Measurements from ENCODE around the gene SPIB.
A peak's percentile ranks its signal among the peaks of the same experiment; 100 is the strongest.

The SPIB gene

DNA sequence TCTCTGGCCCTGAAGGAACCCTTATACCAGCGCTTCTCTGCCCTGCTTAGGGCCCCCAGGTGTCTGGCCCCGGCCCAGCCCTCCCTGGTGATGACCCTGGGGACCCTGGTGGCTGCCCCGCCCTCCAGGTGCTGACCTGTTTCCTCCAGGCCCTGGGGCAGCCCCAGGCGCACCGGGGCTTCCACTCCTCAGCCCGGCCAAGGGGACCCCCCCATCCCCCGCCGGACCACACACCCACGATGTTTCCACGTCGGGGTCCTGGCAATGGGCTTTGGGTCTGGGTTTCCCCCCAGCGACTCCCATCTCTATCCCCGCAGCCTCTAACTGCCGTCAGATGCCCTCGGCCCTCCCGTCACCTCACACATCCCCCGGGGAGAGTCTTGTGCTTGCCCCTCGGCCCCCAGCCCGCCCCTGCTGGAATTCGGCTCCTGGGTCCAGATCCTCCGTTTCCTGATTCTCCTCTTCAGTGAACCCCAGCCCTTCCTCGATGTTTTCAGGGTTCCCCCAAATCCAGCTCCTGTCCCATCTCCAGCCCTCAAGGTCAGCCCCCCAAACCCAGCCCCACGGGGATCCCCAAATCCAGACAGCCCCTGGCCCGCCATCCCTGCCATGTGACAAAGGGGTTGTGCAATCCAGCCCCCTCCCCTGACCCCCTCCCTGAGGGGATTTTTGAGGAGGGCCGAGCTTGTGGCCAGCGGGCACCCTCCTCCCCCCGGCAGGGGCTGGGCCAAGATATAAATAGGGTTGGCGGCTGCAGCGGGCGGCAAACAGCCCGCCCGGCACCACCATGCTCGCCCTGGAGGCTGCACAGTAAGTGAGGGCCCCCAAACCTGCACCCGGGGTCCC, at the start of gene SPIB:
SPIB (plus strand) TSS at position 763 of the 846 bp plus-strand sequence; CDS start at position 788, 25 bp downstream.
- Mint-ChIP-seq H3K9me3 (no peaks in the 10 kb centered on the region), H3K27me3 (ENCODE audit: low read depth) (peaks cover 38% of the 10 kb centered on the region), H3K4me3 (peak within 1 kb of the TSS; percentile 9 to 28 (median 24)), H3K4me1 (peaks cover 13% of the 10 kb centered on the region), H3K27ac (no peak within 1 kb of the TSS), H3K36me3 (ENCODE audit: low read depth) (peaks cover 5% of the 10 kb centered on the region)
- TF ChIP-seq, protein P1, sequence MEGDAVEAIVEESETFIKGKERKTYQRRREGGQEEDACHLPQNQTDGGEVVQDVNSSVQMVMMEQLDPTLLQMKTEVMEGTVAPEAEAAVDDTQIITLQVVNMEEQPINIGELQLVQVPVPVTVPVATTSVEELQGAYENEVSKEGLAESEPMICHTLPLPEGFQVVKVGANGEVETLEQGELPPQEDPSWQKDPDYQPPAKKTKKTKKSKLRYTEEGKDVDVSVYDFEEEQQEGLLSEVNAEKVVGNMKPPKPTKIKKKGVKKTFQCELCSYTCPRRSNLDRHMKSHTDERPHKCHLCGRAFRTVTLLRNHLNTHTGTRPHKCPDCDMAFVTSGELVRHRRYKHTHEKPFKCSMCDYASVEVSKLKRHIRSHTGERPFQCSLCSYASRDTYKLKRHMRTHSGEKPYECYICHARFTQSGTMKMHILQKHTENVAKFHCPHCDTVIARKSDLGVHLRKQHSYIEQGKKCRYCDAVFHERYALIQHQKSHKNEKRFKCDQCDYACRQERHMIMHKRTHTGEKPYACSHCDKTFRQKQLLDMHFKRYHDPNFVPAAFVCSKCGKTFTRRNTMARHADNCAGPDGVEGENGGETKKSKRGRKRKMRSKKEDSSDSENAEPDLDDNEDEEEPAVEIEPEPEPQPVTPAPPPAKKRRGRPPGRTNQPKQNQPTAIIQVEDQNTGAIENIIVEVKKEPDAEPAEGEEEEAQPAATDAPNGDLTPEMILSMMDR (IDR thresholded peaks at IDR 0.05; ENCODE audit: unreplicated experiment in 3 of 3): no peak

DNA sequence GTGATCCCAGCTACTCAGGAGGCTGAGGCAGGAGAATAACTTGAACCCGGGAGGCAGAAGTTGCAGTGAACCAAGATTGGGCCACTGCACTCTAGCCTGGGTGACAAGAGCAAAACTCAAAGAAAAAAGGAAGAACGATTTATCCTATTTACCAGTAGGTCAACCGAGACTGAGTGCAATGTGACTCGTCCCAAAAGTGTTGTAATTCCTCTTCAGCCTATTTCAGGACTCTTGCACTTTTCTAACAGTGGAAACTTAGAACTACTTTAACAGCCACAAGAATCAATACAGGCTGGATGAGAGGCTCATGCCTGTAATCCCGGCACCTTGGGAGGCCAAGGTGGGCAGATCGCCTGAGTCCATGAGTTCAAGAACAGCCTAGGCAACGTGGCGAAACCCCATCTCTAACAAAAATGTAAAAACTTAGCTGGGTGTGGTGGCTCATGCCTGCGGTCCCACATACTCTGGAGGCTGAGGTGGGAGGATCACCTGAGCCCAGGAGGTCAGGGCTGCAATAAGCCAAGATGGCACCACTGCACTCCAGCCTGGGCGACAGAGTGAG, 46.7 kb upstream of the SPIB start:
- Mint-ChIP-seq H3K36me3 (ENCODE audit: low read depth) (no peaks in the 10 kb centered on the region), H3K27me3 (ENCODE audit: low read depth) (peaks cover 4% of the 10 kb centered on the region), H3K27ac (no peak overlapping the region), H3K9me3 (no peaks in the 10 kb centered on the region), H3K4me1 (peaks cover 11% of the 10 kb centered on the region), H3K4me3 (no peak overlapping the region)
- TF ChIP-seq, protein P1 (IDR thresholded peaks at IDR 0.05; ENCODE audit: unreplicated experiment in 3 of 3): no peak

DNA sequence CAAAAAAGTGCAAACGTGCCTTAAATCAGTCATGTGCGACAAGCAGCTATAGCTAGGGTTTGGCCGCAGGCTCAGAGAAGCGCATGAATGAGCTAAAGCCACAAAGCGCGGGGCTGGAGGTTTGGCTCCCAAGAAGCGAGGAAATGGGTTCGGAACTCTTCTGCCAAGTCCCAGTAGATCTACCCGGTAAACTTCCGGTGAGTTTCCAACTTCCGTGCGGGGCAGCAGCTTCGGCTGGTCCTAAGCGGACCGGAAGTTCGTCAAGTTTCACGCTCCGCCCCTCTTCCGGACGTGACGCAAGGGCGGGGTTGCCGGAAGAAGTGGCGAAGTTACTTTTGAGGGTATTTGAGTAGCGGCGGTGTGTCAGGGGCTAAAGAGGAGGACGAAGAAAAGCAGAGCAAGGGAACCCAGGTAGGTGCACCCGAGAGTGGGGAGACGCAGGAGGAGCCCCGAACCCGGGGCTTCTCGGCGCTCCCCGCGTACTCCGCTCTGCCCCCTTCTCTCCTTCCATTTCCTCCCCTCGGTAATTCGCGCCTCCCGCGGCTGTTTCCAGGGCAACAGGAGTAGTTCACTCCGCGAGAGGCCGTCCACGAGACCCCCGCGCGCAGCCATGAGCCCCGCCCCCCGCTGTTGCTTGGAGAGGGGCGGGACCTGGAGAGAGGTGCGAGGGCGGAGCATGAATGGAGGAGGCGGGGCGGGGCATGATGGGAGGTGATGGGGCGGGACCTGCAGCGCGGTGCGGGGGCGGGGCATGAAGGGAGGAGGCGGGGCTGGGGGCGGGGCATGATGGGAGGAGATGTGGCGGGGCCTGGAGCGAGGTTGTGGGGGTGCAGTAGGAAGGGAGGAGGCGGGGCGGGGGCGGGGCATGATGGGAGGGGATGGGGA, 42.3 kb upstream of the SPIB start, which contains the start of gene NR1H2:
NR1H2 (plus strand) TSS at position 292 of the 885 bp plus-strand sequence. CDS start 1,149 bp downstream, outside the sequence.
- Mint-ChIP-seq H3K4me1 (peaks cover 12% of the 10 kb centered on the region), H3K36me3 (ENCODE audit: low read depth) (peaks cover 25% of the 10 kb centered on the region), H3K27me3 (ENCODE audit: low read depth) (no peaks in the 10 kb centered on the region), H3K4me3 (peak within 1 kb of the TSS; percentile 94 to 95 (median 95)), H3K9me3 (no peaks in the 10 kb centered on the region), H3K27ac (peak within 1 kb of the TSS; percentile 81 to 97 (median 96))
- TF ChIP-seq, protein P1 (IDR thresholded peaks at IDR 0.05; ENCODE audit: unreplicated experiment in 3 of 3): no peak

DNA sequence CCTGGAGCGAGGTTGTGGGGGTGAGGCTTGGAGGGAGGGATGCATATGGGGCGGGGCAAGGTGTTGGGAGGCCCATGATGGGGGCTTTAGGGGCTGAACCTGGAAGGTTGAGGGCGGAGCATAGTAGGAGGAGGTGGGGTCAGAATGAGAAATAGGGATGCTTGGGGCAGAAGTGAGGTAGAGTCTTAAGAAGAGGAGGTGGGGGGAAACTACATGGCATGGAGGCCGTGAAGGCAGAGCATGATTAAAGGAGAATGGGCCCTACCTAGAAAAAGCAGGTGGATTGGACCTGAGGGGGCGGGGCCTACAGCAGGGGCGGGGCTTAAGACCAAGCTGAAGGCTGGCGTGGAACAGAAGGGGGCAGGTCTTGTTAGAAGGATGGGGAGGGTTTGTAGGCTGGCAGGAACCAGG, 41.7 kb upstream of the SPIB start:
- Mint-ChIP-seq H3K27me3 (ENCODE audit: low read depth) (no peaks in the 10 kb centered on the region), H3K4me1 (peaks cover 12% of the 10 kb centered on the region), H3K4me3 (peak overlapping the region; percentile 83 to 95 (median 95)), H3K36me3 (ENCODE audit: low read depth) (peaks cover 26% of the 10 kb centered on the region), H3K27ac (peak overlapping the region in 2 of 3 experiments; percentile 62 to 97), H3K9me3 (no peaks in the 10 kb centered on the region)
- TF ChIP-seq, protein P1 (IDR thresholded peaks at IDR 0.05; ENCODE audit: unreplicated experiment in 3 of 3): no peak

DNA sequence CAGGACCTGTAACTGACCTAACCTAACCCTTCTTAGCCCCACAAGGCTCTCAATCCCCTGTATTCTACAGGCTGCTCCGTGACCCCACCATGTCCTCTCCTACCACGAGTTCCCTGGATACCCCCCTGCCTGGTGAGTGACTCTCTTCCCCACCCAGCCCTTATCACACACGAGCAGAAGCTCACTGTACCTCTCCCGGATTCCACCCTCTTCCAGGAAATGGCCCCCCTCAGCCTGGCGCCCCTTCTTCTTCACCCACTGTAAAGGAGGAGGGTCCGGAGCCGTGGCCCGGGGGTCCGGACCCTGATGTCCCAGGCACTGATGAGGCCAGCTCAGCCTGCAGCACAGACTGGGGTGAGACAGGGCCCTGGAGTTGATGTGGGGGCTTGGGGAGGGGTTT, 41.2 kb upstream of the SPIB start:
- H3K4me1 Mint-ChIP-seq: peaks cover 12% of the 10 kb centered on the region
- peak overlapping the region in 2 of 3 experiments; percentile 69 to 97 for H3K27ac Mint-ChIP-seq
- H3K4me3 Mint-ChIP-seq: peak overlapping the region; percentile 83 to 95 (median 95)
- no peaks in the 10 kb centered on the region for H3K27me3 Mint-ChIP-seq (ENCODE audit: low read depth)
- TF ChIP-seq, protein P1 (IDR thresholded peaks at IDR 0.05; ENCODE audit: unreplicated experiment in 3 of 3): no peak
- no peaks in the 10 kb centered on the region for H3K9me3 Mint-ChIP-seq
- peaks cover 26% of the 10 kb centered on the region for H3K36me3 Mint-ChIP-seq (ENCODE audit: low read depth)
